ENCODE results near the gene PIP4K2A.
"Not testable (repeated sequence)": the region's sequence is repeated elsewhere in the genome, so short reads cannot be mapped to it uniquely, and the experiment has no call there.

The PIP4K2A gene

DNA sequence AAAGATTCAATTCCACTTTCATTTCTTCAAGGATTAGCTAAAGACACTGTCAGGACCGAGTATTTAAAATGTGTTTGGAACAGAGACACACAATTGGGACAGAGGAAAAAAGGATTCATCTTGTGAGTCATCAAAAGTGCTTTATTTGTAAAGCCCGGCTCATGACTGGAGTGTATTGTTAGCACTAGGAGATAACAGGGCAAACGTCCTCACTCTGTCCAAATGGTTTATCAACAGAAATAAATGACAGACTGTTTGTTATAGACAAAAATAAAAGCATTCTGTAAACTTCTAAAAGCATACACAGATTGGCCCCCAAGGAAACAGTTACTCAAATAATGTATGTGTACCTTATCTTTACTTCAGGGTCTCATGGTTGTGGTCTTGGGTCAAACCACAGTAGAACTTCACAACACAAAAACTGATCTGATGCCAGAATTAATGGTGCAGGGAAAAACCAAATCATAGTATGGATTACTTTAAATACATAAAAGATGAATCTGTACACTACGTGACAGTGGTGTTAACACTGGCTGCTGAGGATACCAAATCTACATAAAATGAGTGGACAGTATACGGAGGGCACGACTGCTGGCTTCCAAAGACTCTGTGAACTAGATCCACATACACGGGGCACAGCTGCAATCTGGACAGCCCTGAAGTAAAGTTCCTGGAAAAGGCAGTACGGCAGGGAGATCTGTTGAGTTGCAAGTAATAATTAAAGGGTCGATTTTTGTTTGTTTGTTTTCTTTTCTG is 179.4 kb downstream of the PIP4K2A start:
- in situ Hi-C loops (cut with MboI; ENCODE audit: low sequenced_read_pairs), result no loop called here

DNA sequence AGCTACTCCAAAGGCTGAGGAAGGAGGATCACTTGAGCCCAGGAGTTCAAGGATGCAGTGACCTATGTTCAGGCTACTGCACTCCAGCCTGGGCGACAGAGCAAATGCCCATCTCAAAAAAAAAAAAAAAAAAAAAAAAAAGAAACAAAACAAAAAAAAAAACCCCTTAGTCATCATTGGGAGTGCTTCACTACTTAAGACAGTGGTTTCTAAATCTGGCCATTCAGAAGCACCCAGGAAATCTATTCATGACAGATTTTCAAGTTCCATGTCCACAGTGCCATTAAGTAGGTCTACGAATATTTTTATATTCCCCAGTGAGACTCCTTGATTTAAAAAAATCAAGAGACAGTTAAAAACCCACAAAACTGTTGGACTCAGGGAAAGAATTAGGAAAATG is 182.9 kb downstream of the PIP4K2A start:
- in situ Hi-C loops (cut with MboI; ENCODE audit: low sequenced_read_pairs), result no loop called here

DNA sequence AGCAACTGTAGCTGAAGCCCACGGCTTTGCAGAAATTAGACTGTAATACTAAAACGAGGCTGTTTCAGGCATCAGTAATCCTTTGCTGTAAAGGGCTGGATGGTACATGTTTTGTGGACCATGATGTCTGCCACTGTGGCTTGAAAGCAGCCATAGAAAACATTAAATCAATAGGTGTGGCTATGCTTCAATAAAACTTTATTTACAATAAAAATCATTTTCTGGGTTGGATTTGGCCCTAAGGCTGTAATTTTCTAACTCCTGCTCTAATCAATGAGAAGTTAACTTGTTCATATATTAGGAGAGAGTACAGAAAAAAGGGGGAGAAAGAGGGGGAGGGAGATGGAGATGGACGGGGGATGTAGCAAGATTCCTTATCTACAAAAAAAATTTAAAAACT is 183.4 kb downstream of the PIP4K2A start:
- in situ Hi-C loops (cut with MboI; ENCODE audit: low sequenced_read_pairs), result no loop called here

- in situ Hi-C loops (cut with MboI; ENCODE audit: low sequenced_read_pairs), result no loop called here
Measured at GRCh38 chr10:22527520-22527919, 186.9 kb downstream of the PIP4K2A start.

DNA sequence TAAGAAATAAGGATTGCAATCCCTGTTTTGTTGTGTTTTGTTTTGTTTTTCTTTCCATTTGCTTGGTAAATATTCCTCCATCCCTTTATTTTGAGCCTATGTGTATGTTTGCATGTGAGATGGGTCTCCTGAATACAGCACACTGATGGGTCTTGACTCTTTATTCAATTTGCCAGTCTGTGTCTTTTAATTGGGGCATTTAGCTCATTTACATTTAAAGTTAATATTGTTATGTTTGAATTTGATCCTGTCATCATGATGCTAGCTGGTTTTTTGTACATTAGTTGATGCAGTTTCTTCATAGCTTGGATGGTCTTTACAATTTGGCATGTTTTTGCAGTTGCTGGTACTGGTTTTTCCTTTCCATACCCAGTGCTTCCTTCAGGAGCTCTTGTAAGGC is 190.0 kb downstream of the PIP4K2A start:
- in situ Hi-C loops (cut with MboI; ENCODE audit: low sequenced_read_pairs), result not testable (repeated sequence)

GRCh38 chr10:22520645-22521044 is 193.7 kb downstream of the PIP4K2A start:
- in situ Hi-C loops (cut with MboI; ENCODE audit: low sequenced_read_pairs), result not testable (repeated sequence)

- in situ Hi-C loops (cut with MboI; ENCODE audit: low sequenced_read_pairs), result no loop called here
Measured at GRCh38 chr10:22518167-22518724, 196.1 kb downstream of the PIP4K2A start.

- in situ Hi-C loops (cut with MboI; ENCODE audit: low sequenced_read_pairs), result no loop called here
Measured at GRCh38 chr10:22515009-22515408, 199.4 kb downstream of the PIP4K2A start.

DNA sequence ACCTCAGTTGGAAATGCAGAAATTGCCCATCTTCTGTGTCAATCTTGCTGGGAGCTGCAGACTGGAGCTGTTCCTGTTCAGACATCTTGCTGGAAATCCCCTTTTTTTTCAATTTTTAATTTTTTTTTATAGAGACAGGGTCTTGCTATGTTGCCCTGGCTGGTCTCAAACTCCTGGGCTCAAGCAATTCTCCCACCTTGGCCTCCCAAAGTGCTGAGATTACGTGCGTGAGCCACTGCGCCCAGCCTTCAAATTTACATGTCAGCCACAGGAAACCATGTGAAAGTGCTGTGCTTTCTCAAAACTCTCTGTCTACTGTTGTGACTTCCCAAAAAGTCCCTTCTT is 200.0 kb downstream of the PIP4K2A start:
- in situ Hi-C loops (cut with MboI; ENCODE audit: low sequenced_read_pairs), result not testable (repeated sequence)

DNA sequence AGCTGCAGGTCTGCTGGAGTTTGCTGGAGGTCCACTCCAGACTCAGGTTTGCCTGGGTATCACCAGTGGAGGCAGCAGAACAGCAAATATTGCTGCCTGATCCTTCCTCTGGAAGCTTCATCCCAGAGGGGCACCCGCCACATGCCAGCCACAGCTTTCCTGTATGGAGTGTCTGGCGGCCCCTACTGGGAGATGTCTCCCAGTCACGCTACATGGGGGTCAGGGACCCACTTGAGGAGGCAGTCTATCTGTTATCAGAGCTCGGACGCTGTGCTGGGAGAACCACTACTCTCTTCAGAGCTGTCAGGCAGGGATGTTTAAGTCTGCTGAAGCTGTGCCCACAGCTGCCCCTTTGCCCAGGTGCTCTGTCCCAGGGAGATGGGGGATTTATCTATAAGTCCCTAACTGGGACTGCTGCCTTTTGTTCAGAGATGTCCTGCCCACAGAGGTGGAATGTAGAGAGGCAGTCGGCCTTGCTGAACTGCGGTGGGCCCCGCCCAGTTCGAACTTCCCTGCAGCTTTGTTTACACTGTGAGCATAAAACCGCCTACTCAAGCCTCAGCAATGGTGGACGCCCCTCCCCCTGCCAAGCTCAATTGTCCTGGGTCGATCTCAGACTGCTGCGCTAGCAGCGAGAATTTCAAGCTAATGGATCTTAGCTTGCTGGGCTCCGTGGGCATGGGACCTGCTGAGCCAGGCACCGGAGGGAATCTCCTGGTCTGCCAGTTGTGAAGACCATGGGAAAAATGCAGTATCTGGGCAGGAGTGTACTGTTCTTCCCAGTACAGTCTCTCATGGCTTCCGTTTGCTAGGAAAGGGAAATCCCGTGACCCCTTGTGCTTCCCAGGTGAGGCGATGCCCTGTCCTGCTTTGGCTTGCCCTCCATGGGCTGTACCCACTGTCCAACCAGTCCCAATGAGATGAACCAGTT is 200.6 kb downstream of the PIP4K2A start:
- in situ Hi-C loops (cut with MboI; ENCODE audit: low sequenced_read_pairs), result not testable (repeated sequence)

DNA sequence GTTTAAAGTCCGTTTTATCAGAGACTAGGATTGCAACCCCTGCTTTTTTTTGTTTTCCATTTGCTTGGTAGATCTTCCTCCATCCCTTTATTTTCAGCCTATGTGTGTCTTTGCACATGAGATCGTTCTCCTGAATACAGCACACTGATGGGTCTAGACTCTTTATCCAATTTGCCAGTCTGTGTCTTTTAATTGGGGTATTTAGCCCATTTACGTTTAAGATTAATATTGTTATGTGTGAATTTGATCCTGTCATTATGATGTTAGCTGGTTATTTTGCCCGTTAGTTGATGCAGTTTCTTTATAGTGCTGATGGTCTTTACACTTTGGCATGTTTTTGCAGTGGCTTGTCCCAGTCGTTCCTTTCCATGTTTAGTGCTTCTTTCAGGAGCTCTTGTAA is 202.4 kb downstream of the PIP4K2A start:
- in situ Hi-C loops (cut with MboI; ENCODE audit: low sequenced_read_pairs), result not testable (repeated sequence)

- in situ Hi-C loops (cut with MboI; ENCODE audit: low sequenced_read_pairs), result not testable (repeated sequence)
Measured at GRCh38 chr10:22508214-22508613, 206.2 kb downstream of the PIP4K2A start.

GRCh38 chr10:22505911-22506685 is 208.3 kb downstream of the PIP4K2A start:
- in situ Hi-C loops (cut with MboI; ENCODE audit: low sequenced_read_pairs), result no loop called here

GRCh38 chr10:22504766-22505165 is 209.6 kb downstream of the PIP4K2A start:
- in situ Hi-C loops (cut with MboI; ENCODE audit: low sequenced_read_pairs), result no loop called here

- in situ Hi-C loops (cut with MboI; ENCODE audit: low sequenced_read_pairs), result no loop called here
Measured at GRCh38 chr10:22503315-22504088, 210.9 kb downstream of the PIP4K2A start.

- in situ Hi-C loops (cut with MboI; ENCODE audit: low sequenced_read_pairs), result no loop called here
Measured at GRCh38 chr10:22501863-22502262, 212.5 kb downstream of the PIP4K2A start.

- in situ Hi-C loops (cut with MboI; ENCODE audit: low sequenced_read_pairs), result no loop called here
Measured at GRCh38 chr10:22501413-22501812, 213.0 kb downstream of the PIP4K2A start.

DNA sequence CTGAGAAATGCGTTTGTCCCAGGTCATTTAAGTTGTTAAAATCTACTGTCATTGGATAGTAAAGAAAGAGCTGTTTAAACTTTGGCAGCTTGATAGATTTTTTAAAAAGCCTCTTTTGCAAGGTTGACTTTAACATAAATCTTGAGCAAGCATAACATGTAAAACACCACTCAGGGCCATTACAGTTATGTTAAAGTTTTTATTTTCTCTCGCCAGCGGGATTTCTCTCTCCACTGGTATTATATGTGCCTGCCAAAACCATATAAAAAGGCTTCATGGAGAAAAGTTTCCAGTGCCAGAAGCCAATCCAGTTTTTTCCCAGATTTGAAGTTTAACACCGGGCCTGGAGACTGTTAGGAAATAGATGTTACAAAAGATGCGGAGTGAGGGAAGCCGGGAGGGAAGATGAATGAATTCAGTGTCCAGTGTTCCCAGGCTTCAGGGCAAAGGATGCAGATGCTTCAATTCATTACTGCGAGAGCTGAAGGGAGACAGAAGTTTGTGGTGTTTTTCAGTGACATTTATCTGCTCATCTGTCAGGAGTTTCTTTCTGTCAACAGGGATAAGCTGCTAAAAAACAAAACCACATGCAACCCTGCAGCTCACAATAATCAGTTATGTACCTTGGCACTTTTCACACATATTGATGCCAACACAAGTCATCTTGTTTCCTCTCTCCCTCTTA is 213.6 kb downstream of the PIP4K2A start:
- in situ Hi-C loops (cut with MboI; ENCODE audit: low sequenced_read_pairs), result no loop called here

DNA sequence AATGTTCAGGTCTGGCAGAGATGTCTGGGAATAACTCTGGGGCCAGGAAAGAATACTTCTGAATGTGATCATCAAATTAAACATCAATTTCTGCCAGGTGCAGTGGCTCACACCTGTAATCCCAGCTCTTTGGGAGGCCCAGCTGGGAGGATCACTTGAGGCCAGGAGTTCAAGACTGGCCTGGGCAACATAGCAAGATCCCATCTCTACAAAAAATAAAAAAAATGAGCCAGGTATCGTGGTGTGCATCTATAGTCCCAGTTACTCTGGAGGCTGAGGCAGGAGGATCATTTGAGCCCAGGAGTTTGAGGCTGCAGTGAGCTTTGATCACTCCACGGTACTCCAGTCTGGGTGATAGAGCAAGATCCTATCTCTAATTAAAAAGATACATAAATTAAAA is 214.4 kb downstream of the PIP4K2A start:
- in situ Hi-C loops (cut with MboI; ENCODE audit: low sequenced_read_pairs), result not testable (repeated sequence)

DNA sequence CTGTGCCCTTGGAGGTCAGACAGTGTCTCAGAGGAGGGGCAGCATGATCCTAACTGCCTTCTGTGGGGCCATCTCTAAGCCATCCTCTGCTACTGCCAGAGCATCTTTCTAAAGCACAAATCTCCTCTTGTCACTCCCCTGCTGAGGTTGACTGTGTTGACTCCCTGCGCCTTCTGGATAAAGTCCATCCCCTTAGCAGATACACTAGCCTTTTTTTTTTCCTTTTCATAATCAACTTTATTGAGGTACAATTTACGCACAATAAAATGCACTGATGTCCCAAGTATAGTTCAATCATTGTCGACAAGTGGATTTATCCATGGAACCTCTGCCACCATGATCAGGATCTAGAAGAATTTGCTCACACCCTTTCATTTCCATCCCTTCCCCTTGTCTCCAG is 219.0 kb downstream of the PIP4K2A start:
- in situ Hi-C loops (cut with MboI; ENCODE audit: low sequenced_read_pairs), result no loop called here
